Measurements from ENCODE around the gene ZSCAN20. TPM values are rescaled to one million over a fixed set of nuclear protein-coding genes. Genes with fewer than 3 reads are reported as not detected.

Gene ZSCAN20
- total RNA-seq, 4 donors from 2014 or later, result 3.7 to 5.7 (median 4.7) TPM

- in situ Hi-C loops (cut with MboI; ENCODE audit: low pct_ligation_motif_present in 1 of 4, low pct_unique_long_range_greater_than_20kb in 1 of 4, low sequenced_read_pairs in 3 of 4), result no loop called here
- H3K27ac ChIP-seq, result no peak overlapping the region
Measured at GRCh38 chr1:33519240-33519884, 46.9 kb downstream of the ZSCAN20 start.

GRCh38 chr1:33524586-33524985 is 52.1 kb downstream of the ZSCAN20 start:
- no peak overlapping the region for H3K27ac ChIP-seq
- TF ChIP-seq POLR2A (IDR thresholded peaks at IDR 0.05) (no peak), POLR2AphosphoS5 (IDR thresholded peaks at IDR 0.05) (no peak), EP300 (IDR thresholded peaks at IDR 0.05; ENCODE audit: low read depth) (no peak), CTCF (IDR thresholded peaks at IDR 0.05) (no peak)
- no peaks in the 10 kb centered on the region for H3K9me3 ChIP-seq
- no peak overlapping the region for H3K4me3 ChIP-seq
- H3K4me1 ChIP-seq, result no peaks in the 10 kb centered on the region
- intact Hi-C loops (cut with DNase I; ENCODE audit: low total_unique reads) (no loop called here), in situ Hi-C loops (cut with MboI; ENCODE audit: low pct_ligation_motif_present in 1 of 4, low pct_unique_long_range_greater_than_20kb in 1 of 4, low sequenced_read_pairs in 3 of 4) (no loop called here)
- WGBS, 2 donors (ENCODE audit: low coverage in 1 of 2), result 80% methylated on average over 3 of the region's 3 CpGs; no CpG with 5 or more reads in 1 of the 2 donors
- no peaks in the 10 kb centered on the region for H3K36me3 ChIP-seq
- no peaks in the 10 kb centered on the region for H3K27me3 ChIP-seq
- no peak for DNase-seq

More at GRCh38 chr1:33519240-33519884, 46.9 kb downstream of the ZSCAN20 start:
- H3K36me3 ChIP-seq, result no peaks in the 10 kb centered on the region
- intact Hi-C loops (cut with DNase I; ENCODE audit: low total_unique reads), result no loop called here
- TF ChIP-seq CTCF (IDR thresholded peaks at IDR 0.05) (no peak), POLR2AphosphoS5 (IDR thresholded peaks at IDR 0.05) (no peak), EP300 (IDR thresholded peaks at IDR 0.05; ENCODE audit: low read depth) (no peak), POLR2A (IDR thresholded peaks at IDR 0.05) (no peak)
- H3K4me1 ChIP-seq, result no peaks in the 10 kb centered on the region
- H3K9me3 ChIP-seq, result no peaks in the 10 kb centered on the region
- no peak for DNase-seq
- WGBS, 2 donors (ENCODE audit: low coverage in 1 of 2), result 81 to 86% methylated on average over 4 to 27 of the region's 27 CpGs
- H3K27me3 ChIP-seq, result no peaks in the 10 kb centered on the region
- H3K4me3 ChIP-seq, result no peak overlapping the region

- TF ChIP-seq POLR2A (IDR thresholded peaks at IDR 0.05), result no peak
- no peak for TF ChIP-seq CTCF (IDR thresholded peaks at IDR 0.05)
- TF ChIP-seq EP300 (IDR thresholded peaks at IDR 0.05; ENCODE audit: low read depth), result no peak
- TF ChIP-seq POLR2AphosphoS5 (IDR thresholded peaks at IDR 0.05), result no peak
- no peak for DNase-seq
- in situ Hi-C loops (cut with MboI; ENCODE audit: low pct_ligation_motif_present in 1 of 4, low pct_unique_long_range_greater_than_20kb in 1 of 4, low sequenced_read_pairs in 3 of 4), result no loop called here
- H3K9me3 ChIP-seq, result no peaks in the 10 kb centered on the region
- no peaks in the 10 kb centered on the region for H3K36me3 ChIP-seq
- no peaks in the 10 kb centered on the region for H3K4me1 ChIP-seq
- H3K27me3 ChIP-seq, result no peaks in the 10 kb centered on the region
- no peak overlapping the region for H3K27ac ChIP-seq
- H3K4me3 ChIP-seq, result no peak overlapping the region
- WGBS, 2 donors (ENCODE audit: low coverage in 1 of 2), result 73 to 85% methylated on average over 3 to 4 of the region's 4 CpGs
- intact Hi-C loops (cut with DNase I; ENCODE audit: low total_unique reads), result no loop called here
Measured at GRCh38 chr1:33527934-33528333, 55.5 kb downstream of the ZSCAN20 start.

- Histone ChIP-seq H3K4me3 (no peak overlapping the region), H3K4me1 (no peaks in the 10 kb centered on the region), H3K27me3 (no peaks in the 10 kb centered on the region), H3K9me3 (no peaks in the 10 kb centered on the region), H3K27ac (no peak overlapping the region), H3K36me3 (no peaks in the 10 kb centered on the region)
- intact Hi-C loops (cut with DNase I; ENCODE audit: low total_unique reads), result no loop called here
- WGBS, 2 donors (ENCODE audit: low coverage in 1 of 2), result 56 to 67% methylated on average over 1 of the region's 1 CpG
- no peak for TF ChIP-seq EP300 (IDR thresholded peaks at IDR 0.05; ENCODE audit: low read depth)
- no peak for TF ChIP-seq CTCF (IDR thresholded peaks at IDR 0.05)
- no peak for TF ChIP-seq POLR2AphosphoS5 (IDR thresholded peaks at IDR 0.05)
- TF ChIP-seq POLR2A (IDR thresholded peaks at IDR 0.05), result no peak
- in situ Hi-C loops (cut with MboI; ENCODE audit: low pct_ligation_motif_present in 1 of 4, low pct_unique_long_range_greater_than_20kb in 1 of 4, low sequenced_read_pairs in 3 of 4), result no loop called here
- DNase-seq, result no peak
Measured at GRCh38 chr1:33529957-33530356, 57.5 kb downstream of the ZSCAN20 start.

All from transverse colon (tissue), 4 donors.